ENCODE results near the gene PRDM7. TPM values are rescaled to one million over a fixed set of nuclear protein-coding genes. Genes with fewer than 3 reads are reported as not detected.

Gene PRDM7
- total RNA-seq, 4 donors from 2014 or later: not detected

- no peak for TF ChIP-seq CTCF (IDR thresholded peaks at IDR 0.05; ENCODE audit: low read depth)
Observed at GRCh38 chr16:90033387-90033786, 43.7 kb downstream of the PRDM7 start.

DNA sequence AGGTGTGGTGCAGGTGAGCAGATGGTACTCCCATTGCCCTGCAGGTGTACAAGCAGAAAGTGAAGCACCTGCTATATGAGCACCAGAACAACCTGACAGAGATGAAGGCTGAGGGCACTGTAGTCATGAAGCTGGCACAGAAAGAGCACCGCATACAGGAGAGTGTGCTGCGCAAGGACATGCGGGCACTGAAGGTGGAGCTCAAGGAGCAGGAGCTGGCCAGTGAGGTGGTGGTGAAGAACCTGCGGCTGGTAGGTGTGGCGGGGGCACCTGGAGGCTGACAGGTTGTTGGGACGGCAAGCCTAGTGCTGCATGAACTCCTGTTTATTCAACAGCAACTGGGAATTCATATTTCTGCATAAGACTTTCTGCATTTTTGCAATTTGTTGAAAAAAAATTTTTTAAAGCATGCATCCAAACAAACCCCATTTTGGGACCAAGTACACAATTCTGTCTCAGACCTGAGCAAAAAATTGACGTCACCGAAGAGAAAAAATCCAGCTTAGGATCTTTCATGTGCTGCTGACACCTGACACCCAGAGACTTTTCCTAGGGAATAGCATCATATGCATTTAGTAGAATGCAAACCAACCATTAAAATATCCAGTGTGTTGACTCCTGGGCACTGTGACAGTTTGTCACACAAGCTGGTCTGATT is 44.3 kb downstream of the PRDM7 start:
- TF ChIP-seq CTCF (IDR thresholded peaks at IDR 0.05; ENCODE audit: low read depth): no peak

DNA sequence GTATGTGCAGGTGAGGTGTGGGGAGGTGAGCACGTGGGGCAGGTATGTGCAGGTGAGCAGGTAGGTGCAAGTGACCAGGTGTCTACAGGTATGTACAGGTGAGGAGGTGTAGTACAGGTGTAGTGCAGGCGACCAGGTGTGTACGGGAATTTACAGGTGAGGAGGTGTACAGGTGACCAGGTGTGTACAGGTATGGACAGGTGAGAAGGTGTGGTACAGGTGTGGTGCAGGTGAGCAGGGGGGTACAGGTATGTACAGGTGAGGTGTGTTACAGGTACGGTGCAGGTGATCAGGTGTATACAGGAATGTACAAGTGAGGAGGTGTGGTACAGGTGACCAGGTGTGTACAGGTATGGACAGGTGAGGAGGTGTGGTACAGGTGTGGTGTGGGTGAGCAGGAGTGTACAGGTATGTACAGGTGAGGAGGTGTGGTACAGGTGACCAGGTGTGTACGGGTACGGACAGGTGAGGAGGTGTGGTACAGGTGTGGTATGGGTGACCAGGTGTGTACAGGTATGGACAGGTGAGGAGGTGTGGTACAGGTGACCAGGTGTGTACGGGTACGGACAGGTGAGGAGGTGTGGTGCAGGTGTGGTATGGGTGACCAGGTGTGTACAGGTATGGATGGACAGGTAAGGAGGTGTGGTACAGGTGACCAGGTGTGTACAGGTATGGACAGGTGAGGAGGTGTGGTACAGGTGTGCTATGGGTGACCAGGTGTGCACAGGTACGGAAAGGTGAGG is 45.0 kb downstream of the PRDM7 start:
- no peak for TF ChIP-seq CTCF (IDR thresholded peaks at IDR 0.05; ENCODE audit: low read depth)

DNA sequence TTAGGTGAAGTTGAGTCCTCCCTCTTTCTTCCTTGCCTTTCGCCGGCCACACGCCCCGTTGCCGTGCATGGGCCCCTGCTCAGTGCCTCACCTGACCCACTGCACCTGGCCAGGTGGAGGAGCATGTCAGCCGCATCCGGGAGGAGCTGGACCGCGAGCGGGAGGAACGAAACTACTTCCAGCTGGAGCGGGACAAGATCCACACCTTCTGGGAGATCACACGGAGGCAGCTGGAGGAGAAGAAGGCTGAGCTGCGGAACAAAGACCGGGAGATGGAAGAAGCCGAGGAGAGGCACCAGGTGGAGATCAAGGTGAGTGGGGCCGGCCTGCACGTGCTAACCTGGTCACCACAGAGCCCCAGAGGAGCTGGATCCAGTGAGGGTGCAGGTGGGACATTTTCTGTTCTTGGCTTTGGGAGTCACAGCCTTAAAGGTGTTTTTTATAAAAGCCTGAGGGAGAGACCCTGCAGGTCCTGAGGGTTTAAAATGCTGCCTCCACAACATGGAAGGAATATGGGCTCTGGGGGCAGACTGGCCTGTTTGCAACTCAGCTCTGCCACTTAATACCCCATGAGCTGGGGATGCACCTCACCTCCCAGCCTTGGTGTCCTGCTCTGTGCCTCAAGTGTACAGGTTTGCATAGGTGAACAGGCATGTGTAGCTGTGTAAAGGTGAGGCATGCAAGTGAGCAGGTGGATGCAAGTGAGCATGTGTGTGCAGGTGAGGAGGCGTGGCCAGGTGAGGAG is 45.8 kb downstream of the PRDM7 start:
- TF ChIP-seq CTCF (IDR thresholded peaks at IDR 0.05; ENCODE audit: low read depth): no peak

DNA sequence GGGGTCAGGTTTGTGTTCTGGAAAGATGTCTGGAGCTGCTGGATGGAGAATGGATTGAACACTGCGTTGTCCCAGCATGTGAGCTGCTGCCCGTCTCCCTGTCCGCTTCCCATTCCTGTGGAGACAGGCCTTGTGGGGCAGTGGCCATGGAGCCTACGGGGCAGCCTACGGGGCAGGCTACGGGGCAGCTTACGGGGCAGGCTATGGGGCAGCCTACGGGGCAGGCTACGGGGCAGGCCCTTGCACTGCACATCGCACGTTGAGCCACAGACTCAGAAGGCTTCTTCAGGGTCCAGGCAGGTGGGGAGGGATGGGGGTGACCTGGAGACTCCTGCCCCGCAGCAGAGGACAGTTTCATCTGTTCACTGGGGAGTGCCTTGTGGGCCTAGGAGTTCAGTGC is 48.1 kb downstream of the PRDM7 start:
- no peak for TF ChIP-seq CTCF (IDR thresholded peaks at IDR 0.05; ENCODE audit: low read depth)

DNA sequence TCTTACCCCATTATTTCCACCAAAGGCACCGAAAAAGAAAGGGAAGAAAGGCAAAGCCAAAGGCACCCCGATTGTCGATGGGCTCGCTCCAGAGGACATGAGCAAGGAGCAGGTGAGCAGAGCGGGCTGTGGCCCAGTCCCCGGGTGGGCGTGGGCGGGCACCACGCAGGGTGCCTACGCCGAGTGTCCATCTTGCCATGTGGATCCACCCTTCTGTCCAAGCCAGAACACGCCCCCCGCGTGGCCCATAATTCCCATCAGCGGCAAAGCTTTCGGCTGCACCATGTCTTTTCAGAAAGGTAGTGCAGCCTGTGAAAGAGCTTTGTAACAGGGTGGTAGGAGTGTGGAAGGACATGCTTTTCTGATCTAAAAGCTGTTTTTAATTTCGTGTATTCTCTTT is 49.5 kb downstream of the PRDM7 start:
- TF ChIP-seq CTCF (IDR thresholded peaks at IDR 0.05; ENCODE audit: low read depth): no peak

DNA sequence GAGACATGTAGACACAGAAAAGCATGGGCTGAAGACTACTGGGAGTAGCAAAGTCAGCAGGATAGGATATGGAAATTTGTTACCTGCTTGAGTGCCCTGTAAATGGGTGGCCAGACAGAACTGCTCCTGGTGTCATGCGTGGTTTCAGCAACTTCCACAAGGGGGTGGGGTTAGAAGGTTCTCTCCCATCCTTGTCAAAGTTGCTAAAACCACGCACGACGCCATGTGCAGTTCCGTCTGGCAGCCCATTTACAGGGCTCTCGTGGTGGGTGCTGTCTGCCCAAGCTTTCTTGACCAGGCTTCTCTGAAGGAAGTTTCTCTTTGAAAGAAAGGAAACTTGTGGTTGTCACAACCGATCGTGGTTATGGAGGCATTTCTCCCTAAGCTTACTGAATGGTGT is 51.0 kb downstream of the PRDM7 start:
- no peak for TF ChIP-seq CTCF (IDR thresholded peaks at IDR 0.05; ENCODE audit: low read depth)
